GM12872 (cell line): ENCODE data around the gene ANKRD44.

Experiments used
- CTCF ChIP-seq: IDR thresholded peaks from 3 replicates; pipeline ENCODE4 v1.5.1; 2011; ENCODE audit warnings: low read depth, mild to moderate bottlenecking, low read length, moderate library complexity; ENCODE audit not compliant: insufficient read depth

The ANKRD44 gene

GRCh38 chr2:197235711-197236110 lies 74.9 kb downstream of the ANKRD44 start:
- TF ChIP-seq CTCF: no peak

GRCh38 chr2:197234671-197235191 lies 75.8 kb downstream of the ANKRD44 start:
- TF ChIP-seq CTCF: no peak

DNA sequence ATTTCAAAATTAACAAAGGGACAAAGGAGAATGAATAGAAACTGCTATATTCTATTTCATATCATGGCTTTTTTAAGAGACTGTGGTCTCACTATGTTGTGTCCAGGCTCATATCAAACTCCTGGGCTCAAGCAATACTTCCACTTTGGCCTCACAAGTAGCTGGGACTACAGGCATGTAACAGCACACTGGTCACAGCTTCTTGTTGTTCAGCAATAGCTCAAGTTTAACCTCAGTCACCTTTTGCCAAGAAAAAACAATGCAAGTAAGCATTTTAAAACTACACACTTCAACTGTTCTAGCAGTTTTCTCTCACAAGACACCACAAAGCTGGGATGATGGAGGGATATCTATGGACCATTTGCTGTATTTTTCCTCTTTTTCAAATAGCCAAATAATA lies 77.1 kb downstream of the ANKRD44 start:
- TF ChIP-seq CTCF: no peak

DNA sequence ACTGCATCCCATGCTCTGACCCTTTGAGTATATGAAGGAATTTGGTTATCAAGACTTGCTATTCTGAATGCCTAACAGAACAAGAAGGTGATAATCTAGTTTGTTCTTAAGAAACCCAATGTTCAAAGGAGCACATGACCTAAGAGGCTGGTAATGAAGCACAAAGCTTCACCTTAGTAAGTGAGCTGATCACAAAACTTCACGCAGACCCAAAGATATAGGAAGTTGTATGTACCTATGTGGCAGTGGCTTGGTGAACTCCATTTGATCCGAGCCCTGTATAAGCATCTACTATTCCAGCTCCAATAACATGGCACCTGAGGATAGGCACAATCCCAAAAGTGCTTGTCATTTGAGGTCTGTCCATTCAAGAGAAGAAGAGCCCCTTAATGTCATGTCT lies 78.6 kb downstream of the ANKRD44 start:
- TF ChIP-seq CTCF: no peak

DNA sequence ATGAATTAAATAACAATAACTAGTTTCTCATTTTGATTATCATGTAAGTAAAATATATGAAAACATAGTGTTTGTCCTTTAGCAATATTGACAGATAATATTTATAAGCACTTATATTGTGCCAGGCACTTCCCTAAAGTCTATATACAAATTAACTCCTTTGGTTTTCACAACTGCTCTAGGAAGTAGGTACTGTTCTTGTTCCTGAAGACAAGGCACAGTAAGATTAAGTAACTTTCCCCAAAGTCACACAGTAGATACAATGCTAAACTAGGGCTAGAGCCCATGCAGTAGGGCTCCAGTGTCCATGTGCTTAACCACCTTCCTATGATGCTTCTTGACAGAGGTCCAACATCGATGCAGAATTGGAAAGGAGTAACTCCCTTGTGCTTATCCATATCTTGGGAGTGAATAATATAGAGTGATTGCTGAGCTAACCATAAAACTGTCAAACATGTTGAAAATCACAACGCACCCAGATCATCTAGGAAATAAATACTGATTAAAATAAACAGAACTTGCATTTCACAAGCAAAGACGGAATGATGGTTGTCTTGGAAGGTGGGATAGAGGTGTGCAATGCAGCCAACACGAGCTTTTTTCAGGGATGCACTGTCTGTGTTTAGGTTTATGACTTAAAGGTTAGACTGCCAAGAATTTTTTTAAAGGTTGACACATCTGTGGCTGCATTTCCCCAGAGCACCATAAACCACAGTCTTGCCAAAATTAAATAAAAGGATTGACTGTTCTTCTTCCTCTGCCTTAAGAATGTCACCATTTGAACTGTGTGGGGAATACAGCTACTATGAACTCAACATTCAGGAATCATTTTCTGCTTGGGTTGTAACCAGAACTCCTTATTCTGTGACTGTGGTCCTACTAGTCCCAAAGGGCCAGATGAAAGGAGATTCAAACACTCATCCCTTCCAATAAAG lies 80.8 kb downstream of the ANKRD44 start:
- no peak for TF ChIP-seq CTCF

DNA sequence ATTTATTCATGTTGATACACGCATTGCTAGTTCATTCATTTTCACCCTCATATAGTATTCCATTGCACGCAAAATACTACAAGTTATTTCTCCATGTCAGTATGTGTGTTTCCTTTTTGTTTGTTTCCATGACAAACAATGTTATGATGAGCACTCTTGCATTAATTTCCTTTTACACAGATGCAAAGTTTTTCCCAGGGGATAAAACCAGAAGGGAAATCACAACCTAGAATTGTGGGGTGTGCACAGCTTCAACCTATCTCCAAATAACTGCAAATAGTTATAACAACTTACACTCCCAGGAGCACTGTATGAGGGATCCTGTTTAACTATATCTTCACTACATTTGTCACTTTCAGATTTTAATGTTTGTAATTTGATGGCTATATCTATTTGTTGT lies 87.1 kb downstream of the ANKRD44 start:
- no peak for TF ChIP-seq CTCF

DNA sequence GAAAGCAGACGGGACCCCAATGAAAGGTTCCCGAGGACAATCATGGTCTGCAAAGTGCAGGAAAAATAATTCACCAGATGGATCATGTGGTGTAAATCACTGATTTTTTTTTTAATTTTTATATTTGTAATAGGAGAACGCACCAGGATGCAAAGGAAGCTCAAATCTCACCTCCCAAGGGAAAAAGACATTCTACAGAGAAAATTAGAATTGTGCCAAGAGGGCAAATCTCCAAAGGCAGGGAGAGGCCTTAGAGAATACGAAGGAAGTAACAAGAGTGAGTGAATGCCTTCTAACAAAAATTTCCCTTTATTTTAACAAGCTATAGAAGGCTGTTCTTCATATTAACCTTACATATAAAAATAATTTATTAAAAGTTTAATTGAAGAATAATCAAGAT lies 90.9 kb downstream of the ANKRD44 start:
- no peak for TF ChIP-seq CTCF
